IPS-NIHi7 (cell line): ENCODE measurements around the gene CEACAM8.
"Not testable (repeated sequence)": the region's sequence is repeated elsewhere in the genome, so short reads cannot be mapped to it uniquely, and the experiment has no call there.

Experiments
- DNase-seq: peaks from one replicate; pipeline ENCODE4 v3.0.0; 2012; ENCODE audit warnings: mixed read lengths; ENCODE audit errors: extremely low spot score

The CEACAM8 gene

DNA sequence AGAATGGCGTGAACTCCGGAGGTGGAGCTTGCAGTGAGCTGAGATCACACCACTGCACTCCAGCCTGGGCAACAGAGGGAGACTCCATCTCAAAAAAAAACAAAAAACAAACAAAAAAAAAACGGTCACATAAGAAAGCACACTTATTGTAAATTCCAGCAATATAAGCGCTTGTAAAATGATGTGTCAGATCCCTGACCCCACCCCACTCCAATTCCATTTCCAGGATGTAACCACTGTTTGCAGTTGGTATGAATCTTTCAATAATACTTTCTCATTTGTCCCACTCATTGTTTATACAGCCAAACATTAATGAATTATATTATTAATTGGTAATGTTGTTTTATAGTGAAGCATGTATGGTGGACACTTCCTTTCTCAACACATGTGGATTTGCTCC lies 50.6 kb downstream of the CEACAM8 start:
- no peak for DNase-seq

- DNase-seq: no peak
Measured at GRCh38 chr19:42542791-42543190, 51.9 kb downstream of the CEACAM8 start.

DNA sequence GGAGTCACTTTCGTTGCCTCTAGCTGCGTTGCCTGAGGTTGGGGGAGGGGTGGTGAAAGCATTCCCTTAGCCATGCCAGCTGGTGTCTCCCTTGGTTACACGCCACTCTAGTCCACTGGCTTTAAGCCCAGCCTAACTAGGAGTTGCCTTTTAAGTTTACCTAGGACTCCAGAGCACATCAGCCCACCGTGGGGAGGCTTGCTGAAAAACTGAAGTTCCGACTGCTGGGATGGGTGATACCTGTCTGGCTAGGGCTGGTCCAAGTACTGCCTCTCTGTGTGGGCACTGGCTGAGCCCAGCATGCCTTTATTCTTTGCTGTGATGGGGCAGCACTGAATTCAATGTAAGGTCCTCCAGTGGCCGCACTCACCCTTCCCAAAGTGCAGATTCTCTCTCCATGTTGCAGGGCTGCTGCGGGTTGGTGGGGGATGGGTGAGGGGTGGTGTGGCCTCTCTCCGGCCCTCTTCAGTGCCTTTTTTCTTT lies 54.6 kb downstream of the CEACAM8 start:
- no peak for DNase-seq

- no peak for DNase-seq
Measured at GRCh38 chr19:42538841-42539709, 55.6 kb downstream of the CEACAM8 start.

DNA sequence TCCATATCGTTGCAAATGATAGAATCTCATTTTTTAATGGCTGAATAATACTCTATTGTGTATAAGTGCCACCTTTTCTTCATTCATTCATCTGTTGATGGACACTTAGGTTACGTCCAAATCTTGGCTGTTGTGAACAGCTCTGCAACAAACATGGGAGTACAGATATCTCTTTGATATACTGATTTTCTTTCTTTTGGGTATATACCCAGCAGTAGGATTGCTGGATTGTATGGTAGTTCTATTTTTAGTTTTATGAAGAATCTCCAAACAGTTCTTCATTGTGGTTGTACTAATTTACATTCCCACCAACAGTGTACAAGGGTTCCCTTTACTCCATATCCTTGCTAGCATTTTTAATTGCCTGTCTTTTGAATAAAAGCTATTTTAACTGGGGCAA lies 59.4 kb downstream of the CEACAM8 start:
- not testable (repeated sequence) for DNase-seq

- no peak for DNase-seq
Measured at GRCh38 chr19:42534391-42534790, 60.3 kb downstream of the CEACAM8 start.

- no peak for DNase-seq
Measured at GRCh38 chr19:42532891-42533290, 61.8 kb downstream of the CEACAM8 start.

- no peak for DNase-seq
Measured at GRCh38 chr19:42531313-42531712, 63.4 kb downstream of the CEACAM8 start.
